GM23338 (cell line): ENCODE results near the gene ATG9A.

Source experiments
- CREB1 ChIP-seq: fragments of 250-450 bp; sonication (Bioruptor Pico); IDR thresholded peaks from 2 replicates; pipeline ENCODE4 v1.5.0; 2020; ENCODE audit warnings: low read depth, mild to moderate bottlenecking, moderate library complexity
- CTCF ChIP-seq, 2 experiments: fragments of 200-600 bp in 1 of 2; sonication (generic) in 1 of 2; conservative IDR thresholded peaks; 2 replicates each; pipeline versions ENCODE4 v1.5.1 to v1.6.1; 2016 to 2017; ENCODE audit warnings: antibody characterized with exemption in 2 of 2, low read depth in 2 of 2, mild to moderate bottlenecking in 2 of 2, moderate library complexity in 1 of 2
- ETS1 ChIP-seq: IDR thresholded peaks from 2 replicates; pipeline ENCODE4 v1.6.1; 2016; ENCODE audit warnings: antibody characterized with exemption
- EZH2 ChIP-seq: fragments of 200-600 bp; sonication (generic); IDR thresholded peaks from one replicate; pipeline ENCODE4 v1.8.0; 2017; ENCODE audit warnings: antibody characterized with exemption, mild to moderate bottlenecking, low read depth; ENCODE audit not compliant: unreplicated experiment
- EZH2phosphoT487 ChIP-seq: fragments of 200-600 bp; sonication (generic); IDR thresholded peaks from one replicate; pipeline ENCODE4 v1.8.1; 2018; ENCODE audit warnings: antibody characterized with exemption; ENCODE audit not compliant: unreplicated experiment
- JUNB ChIP-seq: IDR thresholded peaks from one replicate; pipeline ENCODE4 v1.6.1; 2016; ENCODE audit warnings: antibody characterized with exemption; ENCODE audit not compliant: unreplicated experiment
- POLR2AphosphoS5 ChIP-seq: IDR thresholded peaks from 2 replicates; pipeline ENCODE4 v1.6.1; 2016; ENCODE audit warnings: antibody characterized with exemption, low read depth
- REST ChIP-seq: IDR thresholded peaks from one replicate; pipeline ENCODE4 v1.6.1; 2018; ENCODE audit warnings: antibody characterized with exemption; ENCODE audit not compliant: unreplicated experiment
- STAT1 ChIP-seq: IDR thresholded peaks from one replicate; pipeline ENCODE4 v1.6.1; 2016; ENCODE audit warnings: antibody characterized with exemption; ENCODE audit not compliant: unreplicated experiment

GRCh38 chr2:219178377-219179175 lies 50.9 kb downstream of the ATG9A start:
- TF ChIP-seq REST (no peak), CTCF (conservative IDR thresholded peaks at IDR 0.05; ENCODE audit: low read depth in 2 of 2) (0 out of 4 replicates have a peak, but pooled peaks of 1 of the 2 experiments have one; percentile 16), EZH2 (no peak), POLR2AphosphoS5 (no peak), CREB1 (no peak), JUNB (no peak), EZH2phosphoT487 (no peak), ETS1 (no peak), STAT1 (no peak)
